ENCODE data around the gene SZT2.

Gene SZT2

GRCh38 chr1:43460988-43461693, 71.4 kb downstream of the SZT2 start:
- peak; percentile 75 to 83 for DNase-seq

GRCh38 chr1:43463479-43463878, 73.8 kb downstream of the SZT2 start:
- DNase-seq: no peak

- DNase-seq: no peak
These were observed 75.2 kb downstream of the SZT2 start for GRCh38 chr1:43464681-43465504.

GRCh38 chr1:43465505-43466067, 75.9 kb downstream of the SZT2 start:
- no peak for DNase-seq

GRCh38 chr1:43466403-43466802, 76.7 kb downstream of the SZT2 start:
- DNase-seq: peak; percentile 8 to 67

GRCh38 chr1:43468414-43468813, 78.7 kb downstream of the SZT2 start:
- peak in 1 of 2 donors; percentile 43 for DNase-seq

GRCh38 chr1:43469932-43470331, 80.2 kb downstream of the SZT2 start:
- DNase-seq: no peak

GRCh38 chr1:43472087-43472462, 82.4 kb downstream of the SZT2 start:
- no peak for DNase-seq

GRCh38 chr1:43472463-43473151, 82.9 kb downstream of the SZT2 start:
- DNase-seq: peak in 1 of 2 donors; percentile 22

- DNase-seq: no peak
These were observed 83.8 kb downstream of the SZT2 start for GRCh38 chr1:43473463-43473862.

GRCh38 chr1:43475611-43476401, 86.1 kb downstream of the SZT2 start:
- DNase-seq: peak in 1 of 2 donors; percentile 31

- DNase-seq: no peak
These were observed 88.0 kb downstream of the SZT2 start for GRCh38 chr1:43477716-43478115.

GRCh38 chr1:43479414-43479813, 89.7 kb downstream of the SZT2 start:
- no peak for DNase-seq

- no peak for DNase-seq
These were observed 91.8 kb downstream of the SZT2 start for GRCh38 chr1:43481491-43481890.

- no peak for DNase-seq
These were observed 92.5 kb downstream of the SZT2 start for GRCh38 chr1:43482215-43482614.

- no peak for DNase-seq
These were observed 94.7 kb downstream of the SZT2 start for GRCh38 chr1:43484367-43484766.

GRCh38 chr1:43488165-43488564, 98.5 kb downstream of the SZT2 start:
- no peak for DNase-seq

GRCh38 chr1:43491061-43491460, 101.4 kb downstream of the SZT2 start:
- DNase-seq: no peak

- no peak for DNase-seq
These were observed 103.1 kb downstream of the SZT2 start for GRCh38 chr1:43492826-43493225.

GRCh38 chr1:43493661-43494450, 104.2 kb downstream of the SZT2 start:
- no peak for DNase-seq

GRCh38 chr1:43495204-43495603, 105.5 kb downstream of the SZT2 start:
- DNase-seq: no peak
